HG03196 (cell line): ENCODE data around the gene MS4A12.
A peak's percentile ranks its signal among the peaks of the same experiment; 100 is the strongest.
"Not testable (repeated sequence)": the region's sequence is repeated elsewhere in the genome, so short reads cannot be mapped to it uniquely, and the experiment has no call there.

ENCODE experiments used
- ATAC-seq: cut with Tn5 transposase; IDR thresholded peaks from one replicate; pipeline ENCODE4 v1.9.1; 2021; ENCODE audit not compliant: unreplicated experiment

MS4A12 gene, protein sequence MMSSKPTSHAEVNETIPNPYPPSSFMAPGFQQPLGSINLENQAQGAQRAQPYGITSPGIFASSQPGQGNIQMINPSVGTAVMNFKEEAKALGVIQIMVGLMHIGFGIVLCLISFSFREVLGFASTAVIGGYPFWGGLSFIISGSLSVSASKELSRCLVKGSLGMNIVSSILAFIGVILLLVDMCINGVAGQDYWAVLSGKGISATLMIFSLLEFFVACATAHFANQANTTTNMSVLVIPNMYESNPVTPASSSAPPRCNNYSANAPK

GRCh38 chr11:60492488-60493009 is at the start of gene MS4A12:
Gene MS4A12 (plus strand): TSS chr11:60492778. CDS start chr11:60497319, 4,541 bp downstream.
- no peak for ATAC-seq

- ATAC-seq: no peak
Measured at GRCh38 chr11:60447070-60447469, 45.5 kb upstream of the MS4A12 start.

DNA sequence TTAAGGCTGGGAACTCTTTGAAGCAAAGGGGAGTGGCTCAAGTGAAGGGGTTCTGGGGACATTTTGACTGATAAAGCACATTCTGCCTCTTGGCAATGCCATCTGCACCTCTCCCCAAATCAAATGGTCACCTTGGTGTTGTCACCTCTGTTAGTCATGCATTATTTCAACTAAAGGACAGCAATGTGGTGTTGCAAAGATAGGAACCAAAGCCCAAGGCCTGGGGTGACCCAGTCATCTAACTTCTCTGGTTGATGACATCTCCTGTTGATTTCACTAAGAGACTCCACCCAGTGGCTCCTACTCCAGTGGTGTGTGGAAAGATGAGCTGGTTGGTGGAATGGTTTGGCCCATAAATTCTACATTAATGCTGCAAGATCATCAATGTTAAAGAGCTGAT is 44.7 kb upstream of the MS4A12 start:
- no peak for ATAC-seq

DNA sequence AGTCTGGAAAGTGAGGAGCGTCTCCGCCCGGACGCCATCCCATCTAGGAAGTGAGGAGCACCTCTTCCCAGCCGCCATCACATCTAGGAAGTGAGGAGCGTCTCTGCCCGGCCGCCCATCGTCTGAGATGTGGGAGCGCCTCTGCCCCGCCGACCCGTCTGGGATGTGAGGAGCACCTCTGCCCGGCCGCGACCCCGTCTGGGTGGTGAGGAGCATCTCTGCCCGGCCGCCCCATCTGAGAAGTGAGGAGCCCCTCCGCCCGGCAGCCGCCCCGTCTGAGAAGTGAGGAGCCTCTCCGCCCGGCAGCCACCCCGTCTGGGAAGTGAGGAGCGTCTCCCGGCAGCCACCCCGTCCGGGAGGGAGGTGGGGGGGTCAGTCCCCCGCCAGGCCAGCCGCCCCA is 41.4 kb upstream of the MS4A12 start:
- ATAC-seq: not testable (repeated sequence)

DNA sequence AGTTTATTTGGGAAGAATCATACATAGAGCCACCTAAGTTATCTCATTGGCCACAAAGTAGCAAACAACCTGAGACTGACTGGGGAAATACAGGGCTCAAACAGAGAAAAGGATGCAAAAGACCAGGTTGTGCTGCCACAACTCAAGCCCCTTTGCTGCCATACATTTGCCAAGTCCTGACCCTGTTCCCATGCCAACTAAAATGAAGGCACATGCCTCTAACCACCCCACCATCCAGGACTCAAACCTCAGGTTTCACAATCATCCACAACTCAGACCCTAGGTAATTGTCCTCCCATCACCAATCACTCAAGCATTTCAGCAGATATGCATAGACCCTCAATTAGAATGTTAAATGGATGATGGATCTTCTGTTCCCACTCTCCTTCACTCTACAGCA is 38.4 kb upstream of the MS4A12 start:
- no peak for ATAC-seq

- ATAC-seq: peak; percentile 84
Measured at GRCh38 chr11:60455531-60456042, 37.0 kb upstream of the MS4A12 start, which contains the start of gene MS4A1. Gene MS4A1 (plus strand): TSS chr11:60455847. CDS start chr11:60462375, 6,528 bp downstream.

- peak; percentile 36 for ATAC-seq
Measured at GRCh38 chr11:60457576-60457975, 35.0 kb upstream of the MS4A12 start.

DNA sequence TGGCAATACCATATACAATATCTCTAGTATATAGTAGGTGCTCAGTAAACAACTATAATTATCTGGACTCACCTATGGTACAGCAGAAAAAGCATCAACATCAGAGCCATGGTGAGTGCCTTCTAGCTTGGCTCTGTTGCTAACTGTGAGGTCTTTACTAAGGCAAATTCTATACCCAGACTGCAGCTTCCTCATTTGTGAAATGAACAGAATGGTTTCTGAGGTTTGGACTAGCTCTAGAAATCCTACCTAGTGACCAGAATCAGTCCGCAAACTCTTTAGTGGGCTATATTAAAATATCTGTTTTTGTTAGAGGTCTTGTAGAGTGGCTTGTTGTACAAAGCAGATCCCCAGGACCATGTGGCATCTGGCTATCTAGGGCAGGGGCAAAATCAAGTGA is 33.2 kb upstream of the MS4A12 start:
- no peak for ATAC-seq

GRCh38 chr11:60468829-60469228 is 23.7 kb upstream of the MS4A12 start:
- ATAC-seq: no peak

GRCh38 chr11:60469723-60470122 is 22.9 kb upstream of the MS4A12 start:
- ATAC-seq: no peak

GRCh38 chr11:60477035-60477445 is 15.5 kb upstream of the MS4A12 start:
- ATAC-seq: no peak

DNA sequence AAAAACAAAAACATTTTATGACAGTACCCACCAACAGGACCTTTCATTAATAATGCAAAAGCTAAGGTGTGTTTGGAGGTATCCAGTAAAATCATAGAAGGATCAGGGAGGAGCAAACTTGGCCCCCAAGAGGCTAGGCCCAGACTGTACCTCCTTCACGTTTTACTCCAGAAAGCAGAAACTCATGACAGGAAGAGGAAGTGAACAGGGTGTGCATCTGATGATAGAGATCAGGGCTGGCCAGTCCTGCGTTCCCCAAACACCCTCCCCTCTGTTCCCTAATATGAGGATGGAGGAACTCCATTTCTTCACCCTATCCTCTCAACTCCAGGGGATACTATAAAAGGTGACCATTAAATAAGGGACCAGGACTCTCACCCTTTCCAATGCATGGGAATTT is 10.2 kb upstream of the MS4A12 start:
- no peak for ATAC-seq

DNA sequence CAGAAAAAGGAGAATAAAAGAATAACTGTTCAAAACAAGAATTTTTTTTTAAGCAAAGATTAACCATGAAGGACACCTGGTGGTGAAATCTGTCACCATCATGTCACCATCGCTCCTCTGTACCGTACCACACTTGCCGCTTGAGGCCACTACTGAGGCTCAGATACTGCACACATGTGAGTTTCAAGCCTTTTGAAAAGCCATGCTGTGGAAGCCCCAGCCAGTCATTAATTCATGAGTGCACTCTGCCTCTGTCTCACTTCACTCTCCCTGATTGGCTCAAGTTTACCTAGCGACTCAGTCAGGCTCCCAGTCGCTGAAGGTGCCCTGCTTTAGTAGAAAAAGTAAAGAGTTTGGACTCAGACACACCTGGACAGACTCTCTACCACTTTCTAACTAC is 6.6 kb upstream of the MS4A12 start:
- ATAC-seq: peak; percentile 93

GRCh38 chr11:60493454-60493853 is 876 bp downstream of the MS4A12 start:
- ATAC-seq: no peak

- peak; percentile 8 for ATAC-seq
Measured at GRCh38 chr11:60498399-60498798, 5.8 kb downstream of the MS4A12 start.

DNA sequence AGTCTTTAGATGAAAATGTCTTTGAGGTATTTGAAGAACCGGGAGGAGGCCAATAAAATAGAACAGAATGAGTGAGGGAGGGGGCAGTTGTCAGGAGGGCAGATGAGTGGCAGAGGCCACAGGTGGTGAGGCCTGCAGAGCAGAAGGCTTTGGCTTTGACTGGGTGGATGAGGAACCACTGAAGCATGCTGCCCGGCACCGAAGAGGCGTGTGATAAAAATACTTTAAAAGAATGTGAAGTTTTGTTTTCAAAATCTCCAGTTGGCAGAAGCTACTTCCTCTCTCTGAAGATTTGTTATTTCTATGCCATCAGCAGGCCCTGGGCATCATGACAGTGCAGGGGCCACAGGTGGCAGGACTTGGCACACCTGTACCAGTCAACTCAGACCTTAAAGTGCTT is 6.3 kb downstream of the MS4A12 start:
- ATAC-seq: peak; percentile 82

DNA sequence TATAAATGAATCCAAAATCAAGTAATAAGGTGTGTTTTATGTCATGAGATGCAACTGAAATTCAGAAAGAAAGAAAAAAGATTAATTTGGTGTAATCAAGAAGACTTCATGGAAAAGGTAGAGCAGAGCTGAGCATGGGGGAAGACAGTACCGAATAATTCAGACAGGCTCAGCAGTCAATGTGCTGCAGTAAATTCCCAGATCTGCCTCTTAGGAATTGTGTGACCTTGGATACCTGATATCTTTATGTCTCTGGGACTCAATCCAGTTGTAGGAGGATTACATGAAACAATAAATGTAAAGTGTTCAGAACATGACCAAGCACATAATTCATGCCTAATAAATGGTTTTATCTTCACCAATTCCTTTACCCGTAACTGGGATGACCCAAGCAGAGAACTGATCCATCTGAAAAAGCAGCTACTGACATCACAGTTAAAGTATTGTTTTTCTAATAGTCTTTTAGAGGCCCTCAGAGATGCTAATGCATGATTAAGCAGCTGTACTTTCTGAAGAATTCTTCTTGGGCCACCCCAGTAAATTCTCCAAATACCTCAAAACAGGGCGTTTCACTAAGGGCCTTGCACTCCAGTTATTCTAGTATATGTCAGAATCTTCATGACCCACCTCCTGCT is 7.8 kb downstream of the MS4A12 start:
- ATAC-seq: no peak

GRCh38 chr11:60502221-60502775 is 9.7 kb downstream of the MS4A12 start:
- no peak for ATAC-seq

- ATAC-seq: no peak
Measured at GRCh38 chr11:60504219-60504905, 11.8 kb downstream of the MS4A12 start.

GRCh38 chr11:60509609-60510008 is 17.0 kb downstream of the MS4A12 start:
- ATAC-seq: not testable (repeated sequence)

DNA sequence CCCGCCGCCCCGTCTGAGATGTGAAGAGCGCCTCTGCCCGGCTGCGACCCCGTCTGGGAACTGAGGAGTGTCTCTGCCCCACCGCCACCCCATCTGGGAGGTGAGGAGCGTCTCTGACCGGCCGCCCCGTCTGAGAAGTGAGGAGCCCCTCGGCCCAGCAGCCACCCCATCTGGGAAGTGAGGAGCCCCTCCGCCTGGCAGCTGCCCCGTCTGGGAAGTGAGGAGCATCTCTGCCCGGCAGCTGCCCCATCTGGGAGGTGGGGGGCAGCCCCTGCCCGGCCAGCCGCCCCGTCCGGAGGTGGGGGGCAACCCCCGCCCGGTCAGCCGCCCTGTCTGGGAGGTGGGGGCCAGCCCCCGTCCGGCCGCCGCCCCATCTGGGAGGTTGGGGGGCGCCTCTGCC is 17.6 kb downstream of the MS4A12 start:
- ATAC-seq: not testable (repeated sequence)
